Parathyroid adenoma (tissue), 2 donors: ENCODE results near the gene COL20A1.

Source experiments
- H2AFZ ChIP-seq: fragments of 300-600 bp; sonication (generic); one replicate; pipeline ENCODE4 v1.7.0; 2017; ENCODE audit warnings: antibody characterized with exemption, mild to moderate bottlenecking
- H3K27ac ChIP-seq: fragments of 300-600 bp; sonication (generic); one replicate; pipeline ENCODE4 v1.7.0; 2017
- H3K27me3 ChIP-seq: fragments of 300-600 bp; sonication (generic); one replicate; pipeline ENCODE4 v1.7.0; 2017; ENCODE audit warnings: low read length; ENCODE audit not compliant: control insufficient read depth, insufficient read depth
- H3K36me3 ChIP-seq: fragments of 300-600 bp; sonication (generic); one replicate; pipeline ENCODE4 v1.7.0; 2017; ENCODE audit warnings: low read length; ENCODE audit not compliant: control insufficient read depth, insufficient read depth
- H3K4me1 ChIP-seq: fragments of 300-600 bp; sonication (generic); one replicate; pipeline ENCODE4 v1.7.0; 2017; ENCODE audit warnings: control low read depth
- H3K4me2 ChIP-seq: fragments of 300-600 bp; sonication (generic); one replicate; pipeline ENCODE4 v1.7.0; 2017; ENCODE audit warnings: low read length
- H3K4me3 ChIP-seq: fragments of 300-600 bp; sonication (generic); one replicate; pipeline ENCODE4 v1.7.0; 2017; ENCODE audit warnings: low read depth, low read length
- H3K79me2 ChIP-seq: fragments of 300-600 bp; sonication (generic); one replicate; pipeline ENCODE4 v1.7.0; 2017; ENCODE audit warnings: control low read depth
- H3K9ac ChIP-seq: fragments of 300-600 bp; sonication (generic); one replicate; pipeline ENCODE4 v1.7.0; 2017; ENCODE audit warnings: mild to moderate bottlenecking
- H3K9me3 ChIP-seq: fragments of 300-600 bp; sonication (generic); one replicate; pipeline ENCODE4 v1.7.0; 2017; ENCODE audit warnings: low read length; ENCODE audit not compliant: control insufficient read depth
- CTCF ChIP-seq: fragments of 300-600 bp; sonication (generic); IDR thresholded peaks from one replicate; pipeline ENCODE4 v1.7.0; 2017; ENCODE audit warnings: antibody characterized with exemption, mild to moderate bottlenecking
- donor health status: primary hyperparathyroidism.

COL20A1 gene

GRCh38 chr20:63259734-63260460 lies 33.1 kb upstream of the COL20A1 start:
- no peak overlapping the region for H3K4me2 ChIP-seq
- TF ChIP-seq CTCF: no peak
- no peak overlapping the region for H3K4me3 ChIP-seq
- H3K9ac ChIP-seq: no peak overlapping the region
- H3K27ac ChIP-seq: no peak overlapping the region
- peaks cover under 1% of the 10 kb centered on the region for H3K27me3 ChIP-seq
- H3K79me2 ChIP-seq: no peaks in the 10 kb centered on the region
- no peak overlapping the region for H2AFZ ChIP-seq
- H3K9me3 ChIP-seq: no peaks in the 10 kb centered on the region
- H3K36me3 ChIP-seq: no peaks in the 10 kb centered on the region
- no peaks in the 10 kb centered on the region for H3K4me1 ChIP-seq

- no peak overlapping the region for H2AFZ ChIP-seq
- no peak for TF ChIP-seq CTCF
- no peak overlapping the region for H3K4me2 ChIP-seq
- no peaks in the 10 kb centered on the region for H3K36me3 ChIP-seq
- H3K4me3 ChIP-seq: no peak overlapping the region
- no peaks in the 10 kb centered on the region for H3K9me3 ChIP-seq
- H3K79me2 ChIP-seq: no peaks in the 10 kb centered on the region
- no peaks in the 10 kb centered on the region for H3K27me3 ChIP-seq
- H3K4me1 ChIP-seq: no peaks in the 10 kb centered on the region
- H3K9ac ChIP-seq: no peak overlapping the region
- H3K27ac ChIP-seq: no peak overlapping the region
These were observed 32.5 kb upstream of the COL20A1 start for GRCh38 chr20:63260521-63260920.

GRCh38 chr20:63261060-63261794 lies 31.8 kb upstream of the COL20A1 start:
- Histone ChIP-seq H3K4me1 (no peaks in the 10 kb centered on the region), H3K9me3 (no peaks in the 10 kb centered on the region), H3K79me2 (no peaks in the 10 kb centered on the region), H3K4me3 (no peak overlapping the region), H3K36me3 (no peaks in the 10 kb centered on the region), H3K9ac (no peak overlapping the region), H3K27me3 (no peaks in the 10 kb centered on the region), H2AFZ (no peak overlapping the region), H3K27ac (no peak overlapping the region), H3K4me2 (no peak overlapping the region)
- no peak for TF ChIP-seq CTCF

- H3K9ac ChIP-seq: no peak overlapping the region
- H3K9me3 ChIP-seq: no peaks in the 10 kb centered on the region
- no peak overlapping the region for H3K4me2 ChIP-seq
- H3K4me1 ChIP-seq: no peaks in the 10 kb centered on the region
- H3K27ac ChIP-seq: no peak overlapping the region
- H3K36me3 ChIP-seq: no peaks in the 10 kb centered on the region
- H3K27me3 ChIP-seq: no peaks in the 10 kb centered on the region
- H2AFZ ChIP-seq: no peak overlapping the region
- H3K79me2 ChIP-seq: no peaks in the 10 kb centered on the region
- TF ChIP-seq CTCF: no peak
- no peak overlapping the region for H3K4me3 ChIP-seq
These were observed 31.0 kb upstream of the COL20A1 start for GRCh38 chr20:63261795-63262528.
